Renal pelvis (tissue), 4 donors: ENCODE measurements around the gene SGPP2. TPM values are rescaled to one million over a fixed set of nuclear protein-coding genes. Genes with fewer than 3 reads are reported as not detected.
"Not testable (repeated sequence)": the region's sequence is repeated elsewhere in the genome, so short reads cannot be mapped to it uniquely, and the experiment has no call there.

Experiments used
- DNase-seq: peaks from one replicate; pipeline ENCODE4 v3.0.0-alpha.2; 2013
- polyA plus RNA-seq, 3 donors: library from polyadenylated mRNA; unstranded; fragments of 120-200 nt; gene quantifications; one replicate each; pipeline ENCODE4 v1.2.1, GENCODE V29; 2013; ENCODE audit not compliant: insufficient read length in 3 of 3

SGPP2 gene
- polyA plus RNA-seq, 3 donors: 16.7 to 19.3 (median 17.9) TPM

DNA sequence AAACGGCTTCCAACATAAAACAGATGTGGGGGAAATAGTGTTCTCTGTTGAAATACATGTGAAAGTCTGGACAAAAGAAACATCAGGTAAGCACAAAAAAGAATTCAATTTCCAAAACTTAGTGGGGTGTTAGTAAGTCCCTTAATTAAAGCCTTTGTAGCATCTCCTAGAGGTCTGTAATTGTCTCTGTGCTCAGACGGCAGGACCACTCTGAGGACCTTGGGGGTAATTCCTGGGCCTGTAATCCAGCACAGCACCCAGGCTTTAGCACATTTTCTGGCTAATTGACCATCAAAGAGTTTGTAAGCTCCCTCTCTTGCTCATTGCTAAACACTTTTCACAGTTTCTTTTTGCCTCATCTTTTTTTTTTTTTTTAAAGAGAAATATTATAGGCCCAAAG is 151.3 kb downstream of the SGPP2 start:
- no peak for DNase-seq

DNA sequence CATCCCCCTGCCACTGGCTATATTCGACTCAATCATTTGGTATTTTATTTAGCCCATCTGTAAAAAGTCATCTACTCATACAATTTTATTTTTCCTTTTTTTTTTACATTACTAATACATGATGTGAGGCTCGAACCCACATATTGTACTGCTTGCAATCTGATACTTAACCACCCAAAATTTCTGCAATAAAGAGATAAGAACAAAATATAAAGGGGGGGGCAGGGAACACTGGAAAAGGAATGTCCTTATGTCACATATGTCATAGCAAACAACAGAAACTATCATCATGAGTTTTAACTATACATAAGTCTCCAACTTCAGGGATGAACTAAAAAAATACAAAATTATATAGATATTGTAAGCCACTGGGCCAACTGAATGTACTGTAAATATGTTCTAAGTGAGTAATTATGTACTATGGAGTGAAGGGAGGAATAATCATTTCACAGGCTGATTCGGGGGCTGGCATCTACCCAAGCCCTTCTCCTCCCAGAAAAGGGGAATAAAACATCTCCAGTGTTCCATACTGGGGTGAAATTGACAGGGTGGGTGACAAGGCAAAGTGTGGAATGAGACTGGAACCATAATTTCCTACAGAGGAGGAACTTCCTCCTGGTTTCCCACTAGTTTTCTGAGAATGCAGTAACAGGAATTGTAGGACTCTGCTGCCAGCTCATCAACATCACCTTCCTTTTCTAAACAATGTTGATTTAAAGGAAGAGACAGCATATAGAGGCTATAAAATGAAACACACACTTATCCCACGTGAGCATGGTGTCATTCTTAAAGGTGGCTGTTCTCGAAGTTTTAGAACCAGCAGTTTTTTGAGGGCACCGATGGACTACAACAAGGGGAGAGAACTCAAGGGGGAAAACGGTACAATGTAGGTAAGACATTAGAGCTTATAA is 152.1 kb downstream of the SGPP2 start:
- no peak for DNase-seq

DNA sequence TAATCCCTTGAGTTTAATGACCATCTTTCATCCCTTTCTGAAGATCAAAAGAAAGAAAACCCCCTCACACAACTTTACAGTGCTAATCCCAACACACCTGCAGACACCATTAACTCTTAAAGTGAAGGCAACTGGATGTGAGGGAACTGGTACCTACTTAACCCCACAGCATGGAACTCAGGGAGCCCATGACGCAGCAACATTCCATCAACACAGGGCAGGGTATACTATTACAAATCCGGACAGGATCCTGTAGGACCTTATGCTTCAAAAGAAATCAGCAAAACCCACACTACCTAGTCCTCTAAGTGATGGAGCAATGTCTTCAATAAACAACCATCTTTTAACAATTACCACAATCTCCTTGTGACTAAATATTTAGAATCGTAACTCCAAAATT is 153.0 kb downstream of the SGPP2 start:
- DNase-seq: no peak

DNA sequence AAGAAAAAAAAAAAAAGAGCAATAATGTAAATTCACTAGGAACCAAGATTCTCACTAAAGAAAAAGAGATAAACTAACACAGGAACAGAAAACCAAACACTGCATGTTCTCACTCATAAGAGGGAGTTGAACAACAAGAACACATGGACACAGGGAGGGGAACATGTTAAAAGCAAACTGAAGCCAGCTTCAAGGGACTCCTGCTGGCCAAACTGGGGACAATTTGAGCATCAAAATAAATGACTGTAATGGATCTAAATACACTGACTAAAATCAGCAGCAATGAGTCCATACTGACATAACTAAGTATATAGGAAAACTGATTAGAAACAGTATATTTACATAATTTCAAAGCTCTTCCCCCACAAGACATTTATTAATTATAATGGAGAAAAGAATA is 158.6 kb downstream of the SGPP2 start:
- DNase-seq: no peak

DNA sequence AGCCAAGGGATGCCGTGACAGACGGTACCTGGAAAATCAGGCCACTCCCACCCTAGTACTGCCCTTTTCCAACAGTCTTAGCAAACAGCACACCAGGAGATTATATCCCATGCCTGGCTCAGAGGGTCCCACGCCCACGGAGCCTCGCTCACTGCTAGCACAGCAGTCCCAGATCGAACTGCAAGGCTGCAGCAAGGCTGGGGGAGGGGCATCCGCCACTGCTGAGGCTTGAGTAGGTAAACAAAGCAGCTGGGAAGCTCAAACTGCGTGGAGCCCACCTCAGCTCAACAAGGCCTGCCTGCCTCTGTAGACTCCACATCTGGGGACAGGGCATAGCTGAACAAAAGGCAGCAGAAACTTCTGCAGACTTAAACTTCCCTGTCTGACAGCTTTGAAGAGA is 160.2 kb downstream of the SGPP2 start:
- DNase-seq: not testable (repeated sequence)

DNA sequence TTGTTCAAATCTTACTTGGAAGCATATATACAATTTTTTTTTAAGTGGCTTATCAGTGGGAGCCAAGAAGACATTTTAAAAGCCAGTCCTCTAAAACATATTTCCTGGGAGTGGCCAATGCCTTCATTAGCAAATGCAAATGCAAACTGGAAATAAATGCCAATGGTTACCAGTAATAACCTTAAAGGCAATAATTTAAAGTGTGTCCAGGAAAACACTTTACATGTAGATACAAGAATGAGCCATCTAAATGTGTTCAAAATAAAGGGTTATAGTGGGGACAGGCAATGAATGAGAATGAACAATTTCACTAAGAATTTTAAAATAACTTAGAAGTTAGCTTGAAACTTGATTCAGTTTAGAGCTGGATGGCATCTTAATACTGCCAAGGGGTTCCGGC is 167.3 kb downstream of the SGPP2 start:
- no peak for DNase-seq

DNA sequence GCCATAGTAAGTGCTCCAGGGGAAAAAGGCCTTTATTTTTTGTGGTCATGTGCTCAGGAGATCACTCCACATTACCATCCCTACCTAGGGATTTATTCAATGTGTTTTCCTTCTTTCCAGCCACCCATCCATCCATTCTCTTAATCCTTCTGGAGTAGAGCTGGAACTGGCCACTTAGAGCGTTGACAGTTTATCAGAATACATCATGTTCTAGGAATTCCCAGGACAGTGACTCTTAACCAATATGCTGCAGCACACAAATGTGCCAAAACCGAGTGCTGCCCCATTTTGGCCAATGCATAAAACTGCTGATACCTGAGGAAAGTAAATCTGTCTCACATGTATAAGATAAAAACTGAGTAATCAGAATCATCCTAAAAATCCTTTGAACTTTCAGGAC is 167.8 kb downstream of the SGPP2 start:
- no peak for DNase-seq

DNA sequence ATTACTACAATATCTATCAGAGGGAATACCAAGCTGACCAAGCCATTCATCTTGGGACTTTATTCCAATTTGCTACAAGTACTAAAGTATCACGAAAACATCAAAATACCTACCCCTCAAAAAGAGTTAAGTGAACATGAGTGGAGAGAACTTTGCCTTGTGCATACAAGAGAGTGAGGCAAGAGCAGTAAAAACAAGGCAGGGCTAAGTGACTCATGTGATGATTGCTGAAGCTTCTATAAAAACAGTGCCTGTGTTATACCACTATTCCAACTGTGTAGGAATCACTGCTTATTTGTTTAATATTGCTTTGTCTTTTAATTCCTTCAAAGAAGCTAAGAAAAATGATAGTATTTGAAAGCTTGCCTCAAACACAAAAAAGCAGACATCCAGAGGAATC is 170.3 kb downstream of the SGPP2 start:
- no peak for DNase-seq

DNA sequence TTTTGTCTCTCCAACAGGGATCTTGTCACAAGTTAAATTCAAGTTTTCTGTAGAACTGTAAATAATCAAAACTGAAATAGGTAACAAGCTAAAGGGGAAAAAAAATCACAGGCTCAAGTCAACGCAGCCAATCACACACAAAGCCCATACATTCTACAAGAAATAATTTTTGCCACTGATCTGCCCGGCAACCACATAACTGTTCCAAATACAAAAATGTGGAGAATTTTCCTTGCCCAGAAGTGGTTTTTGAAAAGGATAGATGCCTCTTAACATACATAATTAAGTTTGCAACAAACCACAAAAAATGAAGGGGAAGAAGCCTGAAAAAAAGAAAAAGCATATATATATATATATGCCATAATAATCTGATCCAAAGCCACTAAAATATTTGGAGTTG is 171.2 kb downstream of the SGPP2 start:
- no peak for DNase-seq

DNA sequence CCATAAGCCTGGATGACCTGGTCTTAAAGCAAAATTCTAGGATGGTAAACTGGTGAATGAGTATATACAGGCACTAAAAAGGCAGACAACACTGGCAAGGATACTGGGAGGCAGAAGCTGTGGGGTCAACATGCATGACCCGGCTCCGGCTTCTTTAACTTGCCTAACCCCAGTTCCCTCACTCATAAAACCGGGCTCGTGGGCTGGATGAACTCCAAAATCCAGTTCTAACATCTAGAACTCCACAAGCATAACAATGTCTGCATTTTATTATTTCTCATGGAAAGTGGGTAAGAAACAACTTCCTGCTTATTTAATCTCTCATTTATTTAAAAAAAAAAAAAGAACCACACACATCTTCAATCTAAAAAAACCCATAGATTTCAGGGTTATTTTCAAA is 174.3 kb downstream of the SGPP2 start:
- no peak for DNase-seq

DNA sequence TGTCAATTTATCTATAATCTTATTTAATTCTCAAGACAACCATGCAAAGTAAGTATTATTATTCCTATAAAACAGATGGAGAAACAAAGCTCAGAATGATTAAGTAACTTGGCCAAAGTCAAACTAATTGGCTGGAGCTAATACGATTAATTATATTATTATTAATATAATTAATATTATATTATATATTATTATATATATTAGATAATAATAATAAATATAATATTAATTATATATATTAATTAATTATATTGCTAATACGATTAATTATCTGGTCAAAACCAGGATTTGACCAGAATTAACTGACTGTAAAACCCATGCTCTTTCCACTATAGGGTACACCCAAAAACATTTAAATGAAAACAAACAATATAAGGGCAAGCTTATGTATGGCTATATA is 179.2 kb downstream of the SGPP2 start:
- no peak for DNase-seq

DNA sequence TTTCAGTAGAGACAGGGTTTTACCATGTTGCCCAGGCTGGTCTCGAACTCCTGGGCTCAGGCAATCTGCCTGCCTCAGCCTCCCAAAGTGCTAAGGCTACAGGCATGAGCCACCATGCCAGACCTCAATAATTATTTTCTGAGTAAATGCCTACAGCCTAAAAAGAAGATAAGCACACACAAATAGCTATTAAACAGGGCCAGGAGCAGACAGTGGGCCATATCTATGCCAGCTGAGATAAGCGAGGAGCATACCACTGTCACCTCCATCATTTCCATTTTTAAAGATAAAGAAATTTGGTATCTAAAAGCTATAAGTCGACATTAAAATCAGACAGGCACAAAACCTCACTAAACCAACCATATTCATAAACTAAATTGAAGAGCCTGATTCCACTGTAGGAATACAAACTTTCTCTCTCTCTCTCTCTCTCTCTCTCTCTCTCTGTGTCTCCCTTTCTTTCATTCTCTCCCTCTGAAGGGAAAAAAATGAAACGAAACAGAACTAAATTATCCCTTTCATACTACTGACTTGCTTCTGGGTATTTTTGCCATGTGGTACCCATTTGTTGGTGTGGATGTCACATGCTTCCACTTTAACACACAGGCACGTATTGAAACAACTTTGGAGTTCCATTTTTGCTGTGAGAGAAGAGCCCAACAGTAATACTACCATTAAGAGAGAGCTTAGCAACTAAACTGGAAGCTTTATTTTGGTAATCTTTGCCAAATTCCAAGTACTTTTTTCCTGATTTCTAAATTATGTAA is 180.6 kb downstream of the SGPP2 start:
- no peak for DNase-seq

DNA sequence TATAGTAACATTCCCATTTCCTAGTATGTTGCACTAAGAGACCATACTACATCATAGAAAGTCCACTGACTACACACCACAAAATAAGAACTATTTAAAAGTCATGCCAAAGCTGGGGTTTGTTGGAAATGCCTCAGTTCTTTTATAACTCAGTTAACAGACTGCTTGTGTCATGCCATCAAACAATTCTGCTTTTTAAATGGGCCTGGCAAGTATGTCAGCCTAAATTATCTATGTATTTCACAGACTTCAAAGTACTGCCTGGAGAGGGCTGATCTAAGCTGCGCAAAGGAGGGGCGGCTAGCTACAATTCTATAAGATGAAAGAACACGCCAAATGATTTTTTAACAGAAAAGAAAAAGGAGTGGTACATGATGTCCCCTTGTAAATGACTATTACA is 182.0 kb downstream of the SGPP2 start:
- DNase-seq: no peak

DNA sequence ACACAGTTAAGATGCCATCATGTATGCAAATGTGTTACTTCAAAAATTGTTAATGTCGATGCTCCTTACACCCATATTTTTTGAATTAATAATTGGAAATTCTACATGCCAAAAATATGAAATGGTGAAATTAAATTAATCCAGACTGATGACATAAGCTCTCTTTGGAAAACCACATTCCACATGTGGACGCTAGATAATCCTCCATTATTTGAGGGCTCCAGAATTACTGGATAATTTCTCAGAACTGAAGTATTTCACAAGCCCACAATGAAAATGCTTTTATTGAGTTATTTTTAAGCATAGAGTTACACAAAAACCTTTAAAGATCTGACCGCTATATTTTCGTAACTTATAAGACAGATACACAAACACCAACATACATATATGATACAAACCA is 183.7 kb downstream of the SGPP2 start:
- DNase-seq: no peak

DNA sequence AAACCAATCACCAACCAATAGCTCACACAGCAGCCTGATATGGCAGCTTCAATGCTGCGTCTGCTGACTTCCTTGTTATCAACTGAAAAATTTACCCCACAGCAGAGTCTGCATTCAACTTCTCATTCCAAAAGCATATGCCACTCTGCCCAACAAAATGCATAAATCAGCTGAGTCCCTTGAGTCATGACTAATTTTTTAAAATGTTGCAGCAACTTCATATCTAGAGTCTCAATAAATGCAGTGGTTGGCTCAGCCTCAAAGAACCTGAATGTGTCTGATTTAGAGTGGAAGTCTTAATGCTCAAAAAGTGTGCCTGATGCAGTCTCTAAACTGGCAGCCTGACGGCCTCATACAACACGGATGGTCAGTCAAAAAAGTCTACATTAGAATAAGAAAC is 185.0 kb downstream of the SGPP2 start:
- DNase-seq: no peak

Other genes with a start within 250 kb of the SGPP2 start
- gene PAX3, start 125.5 kb upstream of the SGPP2 start, polyA plus RNA-seq: under 1 TPM in 1 of 3 donors, not detected in 2; 0.13 TPM
- 10 to 100 TPM; 25.1 to 26.9 (median 25.8) TPM for gene FARSB, start 231.5 kb downstream of the SGPP2 start, polyA plus RNA-seq
- gene MOGAT1, start 247.1 kb downstream of the SGPP2 start, polyA plus RNA-seq: under 1 TPM in 2 of 3 donors, not detected in 1; 0.10 to 0.17 TPM